HG03442 (cell line): ENCODE results near the gene SREBF1.

Experiments
- ATAC-seq: cut with Tn5 transposase; IDR thresholded peaks from one replicate; pipeline ENCODE4 v1.9.1; 2021; ENCODE audit warnings: mild to moderate bottlenecking, moderate library complexity; ENCODE audit not compliant: unreplicated experiment

SREBF1 gene

DNA sequence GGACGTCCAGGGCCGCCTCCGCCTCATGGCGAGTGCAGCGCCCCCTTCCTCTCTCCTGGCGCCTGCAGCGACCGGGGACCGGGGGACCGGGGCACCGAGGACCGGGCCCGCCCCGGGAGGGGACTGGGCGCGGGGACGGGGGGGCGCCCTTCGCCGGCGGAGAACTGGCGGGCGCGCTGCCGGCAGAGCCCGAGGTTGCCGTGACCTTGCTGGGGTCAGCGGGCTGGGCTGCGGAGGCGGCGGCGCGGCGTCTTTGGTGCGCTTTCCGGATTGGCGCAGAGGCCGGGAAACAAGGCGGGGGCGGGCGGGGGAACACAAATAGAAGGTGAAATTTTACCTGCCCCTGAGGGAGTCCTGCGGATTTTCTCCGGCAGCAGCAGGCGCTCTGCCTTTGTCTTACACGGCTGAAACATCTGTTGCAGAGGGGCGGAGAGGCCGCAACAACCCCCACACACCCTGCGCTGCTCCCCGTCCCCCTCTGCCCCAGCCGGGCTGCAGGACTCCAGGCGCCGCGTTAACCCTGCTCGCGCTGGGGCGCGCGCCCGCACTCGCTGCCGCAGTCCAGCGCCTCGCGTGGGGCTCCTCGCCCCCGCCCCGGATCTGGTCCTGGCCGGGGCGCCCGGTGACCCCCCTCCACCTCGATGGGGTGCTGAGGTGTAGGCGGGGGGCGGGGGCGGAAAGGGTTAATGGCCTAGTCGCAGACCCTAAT is 53.5 kb downstream of the SREBF1 start:
- peak; percentile 38 for ATAC-seq

DNA sequence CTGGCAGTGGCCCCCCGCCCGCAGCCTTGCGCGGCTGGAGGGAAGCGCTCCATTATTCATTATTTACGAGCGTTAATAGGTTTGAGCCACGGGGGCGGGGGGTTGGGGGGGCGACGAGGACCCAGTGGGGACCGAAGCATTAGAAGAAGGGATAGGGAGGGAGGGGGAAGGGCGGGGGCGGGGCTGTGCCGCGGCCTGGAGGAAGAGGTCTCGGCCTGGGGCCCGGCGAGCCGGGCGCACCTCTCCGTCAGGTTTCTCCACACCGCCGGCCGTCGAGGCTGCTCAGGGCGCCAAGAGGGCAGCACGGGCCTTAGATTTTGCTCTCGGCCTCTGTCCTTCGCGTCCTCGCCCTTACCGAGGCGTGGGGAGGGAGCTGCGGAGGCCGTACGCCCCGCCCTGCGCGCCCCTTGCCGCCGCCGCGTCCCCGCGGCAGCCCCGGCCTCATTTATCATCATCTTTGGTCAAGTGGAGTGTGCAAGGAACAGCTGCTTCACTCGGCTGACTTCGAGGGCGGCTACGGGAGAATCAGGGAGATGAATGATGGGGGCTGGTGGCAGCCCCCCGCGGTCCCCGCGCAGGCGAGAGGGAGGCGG is 54.2 kb downstream of the SREBF1 start:
- no peak for ATAC-seq

DNA sequence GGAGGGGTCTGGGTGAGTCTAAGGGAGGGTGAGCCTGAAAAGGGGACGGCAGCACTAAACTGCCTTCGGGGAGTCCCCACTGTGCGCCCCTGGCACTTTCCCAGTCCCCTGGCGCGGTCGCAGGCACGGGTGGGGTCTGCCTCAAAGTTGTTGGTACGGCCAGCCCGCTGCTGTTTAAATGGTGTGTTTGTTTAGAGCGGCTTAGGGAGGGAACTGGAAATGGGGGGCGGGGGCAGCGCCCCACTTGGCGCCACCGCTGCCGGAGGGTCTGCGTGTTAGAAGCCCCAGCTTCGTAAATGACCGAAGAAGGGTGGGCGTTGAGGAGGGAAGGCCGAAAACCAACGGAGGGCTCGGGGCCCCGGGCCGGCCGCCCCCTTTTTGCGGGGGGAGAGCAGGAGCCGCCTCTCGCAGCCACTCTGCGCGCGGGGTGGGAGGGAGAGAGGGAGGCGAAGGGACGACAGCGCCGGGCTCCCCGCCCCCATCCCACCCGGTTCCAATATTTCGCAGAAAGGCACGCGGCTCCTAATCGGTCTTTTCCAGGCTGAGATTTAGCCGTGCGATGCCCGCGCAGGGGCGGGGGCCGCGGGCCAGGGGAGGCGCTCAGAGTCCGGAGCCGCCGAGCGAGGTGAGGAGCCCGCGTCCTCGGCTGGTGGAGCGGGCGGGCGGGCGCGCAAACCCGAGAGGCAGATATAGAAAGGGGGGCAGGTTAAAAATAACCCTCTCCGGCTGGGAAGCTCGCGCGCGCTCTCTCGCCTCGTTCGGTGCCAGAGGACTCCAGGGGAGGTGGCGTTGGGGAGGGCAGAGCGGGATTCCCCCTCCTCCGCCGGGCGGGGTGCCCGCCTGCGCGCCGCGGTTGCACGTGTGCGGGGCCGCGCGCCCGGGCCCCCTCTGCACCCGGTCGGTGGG is 54.9 kb downstream of the SREBF1 start:
- no peak for ATAC-seq

DNA sequence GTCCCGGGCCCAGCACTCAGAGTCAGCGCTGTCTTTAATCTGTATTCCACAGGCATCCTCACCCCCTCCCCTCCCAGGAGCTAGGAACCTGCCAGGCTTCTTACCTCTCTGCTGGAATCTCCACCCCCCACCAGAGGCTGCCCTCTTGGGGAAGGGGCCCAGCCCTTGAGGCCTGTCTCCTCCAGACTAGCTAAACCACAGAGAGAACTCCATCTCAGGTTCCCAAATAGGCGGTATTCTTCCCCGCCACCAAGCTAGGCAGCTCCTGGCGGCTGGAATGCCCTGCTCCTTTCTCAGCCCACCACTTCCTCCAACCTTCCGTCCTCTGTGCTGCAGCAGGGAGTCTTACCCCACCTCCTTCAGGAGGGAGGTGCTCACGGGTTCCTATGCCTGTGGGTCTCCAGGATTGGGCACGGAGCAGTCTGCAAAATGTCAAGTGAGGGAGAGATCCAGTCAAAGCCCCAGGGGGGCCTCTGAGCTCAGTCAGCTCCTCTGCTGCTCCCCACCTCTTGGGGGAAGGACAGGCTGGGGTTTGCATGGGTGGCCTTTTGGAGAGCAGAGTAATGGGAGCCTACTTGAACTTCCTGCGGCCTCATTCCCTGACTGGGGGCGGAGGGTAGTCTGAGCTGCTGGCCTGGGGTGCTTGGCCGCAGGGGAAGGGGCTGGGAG is 55.7 kb downstream of the SREBF1 start:
- ATAC-seq: no peak

DNA sequence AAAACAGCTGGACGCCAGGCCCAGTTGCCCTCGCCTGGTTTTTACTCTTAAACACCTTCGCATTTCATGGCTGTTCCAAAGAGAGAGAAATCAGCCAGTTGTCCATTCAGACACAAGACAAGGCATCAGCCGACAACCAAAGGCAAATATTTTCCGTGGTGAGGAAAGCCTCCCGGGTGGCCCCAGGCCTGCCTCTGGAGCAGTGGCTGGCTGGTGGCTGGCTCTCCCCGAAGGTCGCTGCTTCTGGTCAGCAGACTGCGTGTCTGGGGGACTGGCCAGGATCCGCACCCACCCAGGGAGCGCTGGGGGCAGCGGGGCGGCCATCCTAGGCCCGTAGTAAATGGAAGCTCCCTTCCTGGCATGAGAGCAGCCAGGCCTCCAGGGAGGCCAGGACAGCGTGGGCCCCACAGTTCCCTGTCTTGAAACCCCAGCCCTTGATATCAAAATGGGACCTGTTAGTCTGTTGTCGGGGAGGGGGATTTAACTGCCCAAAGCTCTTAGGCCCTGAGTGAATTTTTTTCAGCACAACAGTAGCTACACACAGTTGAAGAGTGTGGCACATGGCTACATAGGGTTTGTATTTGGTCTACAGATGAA is 57.7 kb downstream of the SREBF1 start:
- no peak for ATAC-seq

DNA sequence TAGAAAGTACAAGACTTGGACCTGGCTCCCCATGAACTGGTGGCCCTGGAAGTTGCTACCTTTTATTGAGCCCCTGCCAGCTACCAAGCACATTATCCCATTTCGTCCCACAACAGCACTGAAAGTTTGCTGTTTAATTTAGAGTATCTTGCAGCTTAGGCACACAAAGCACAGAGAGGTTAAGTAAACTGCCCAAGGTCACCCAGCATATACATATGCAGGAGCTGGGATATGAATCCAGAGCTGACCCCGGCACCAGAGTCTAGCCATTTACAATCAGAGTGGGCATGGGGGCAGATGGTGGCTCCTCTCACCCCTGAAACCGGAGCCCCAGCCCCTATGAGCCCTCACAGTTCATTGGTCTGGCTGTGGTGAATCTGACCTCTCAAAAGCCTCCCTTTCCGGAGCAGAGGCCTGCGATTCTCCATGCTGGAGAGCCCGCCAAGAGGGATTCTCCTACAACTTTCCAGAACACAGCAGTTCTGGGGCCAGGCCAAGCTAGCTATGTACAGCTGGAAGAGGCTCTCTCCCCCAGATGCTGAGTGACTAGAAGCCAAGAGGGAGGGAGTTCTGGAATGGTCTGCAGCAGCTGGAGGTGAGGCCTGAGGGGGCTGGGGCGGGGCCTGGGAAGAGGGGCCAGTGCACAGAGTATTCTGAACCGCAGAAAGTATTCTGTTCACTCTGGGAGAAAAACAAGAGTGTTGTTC is 58.3 kb downstream of the SREBF1 start:
- no peak for ATAC-seq

DNA sequence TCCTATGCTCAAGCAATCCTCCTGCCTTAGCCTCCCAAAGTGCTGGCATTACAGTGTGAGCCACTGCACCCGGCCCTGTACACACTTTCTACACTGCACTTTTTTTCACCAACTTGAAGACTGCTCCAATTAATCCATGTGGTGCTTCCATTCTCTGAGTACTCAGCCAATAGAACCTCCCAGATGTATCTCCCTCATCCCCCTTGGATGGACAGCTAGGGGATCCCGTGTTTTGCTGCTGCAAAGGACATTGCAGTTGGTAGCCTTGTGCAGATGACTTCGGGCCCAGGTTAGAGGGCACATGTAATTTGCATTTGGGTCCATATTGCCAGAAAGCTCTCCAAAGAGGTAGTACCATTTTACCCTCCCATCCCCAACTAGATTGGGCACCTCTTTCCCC is 59.9 kb downstream of the SREBF1 start:
- ATAC-seq: no peak

DNA sequence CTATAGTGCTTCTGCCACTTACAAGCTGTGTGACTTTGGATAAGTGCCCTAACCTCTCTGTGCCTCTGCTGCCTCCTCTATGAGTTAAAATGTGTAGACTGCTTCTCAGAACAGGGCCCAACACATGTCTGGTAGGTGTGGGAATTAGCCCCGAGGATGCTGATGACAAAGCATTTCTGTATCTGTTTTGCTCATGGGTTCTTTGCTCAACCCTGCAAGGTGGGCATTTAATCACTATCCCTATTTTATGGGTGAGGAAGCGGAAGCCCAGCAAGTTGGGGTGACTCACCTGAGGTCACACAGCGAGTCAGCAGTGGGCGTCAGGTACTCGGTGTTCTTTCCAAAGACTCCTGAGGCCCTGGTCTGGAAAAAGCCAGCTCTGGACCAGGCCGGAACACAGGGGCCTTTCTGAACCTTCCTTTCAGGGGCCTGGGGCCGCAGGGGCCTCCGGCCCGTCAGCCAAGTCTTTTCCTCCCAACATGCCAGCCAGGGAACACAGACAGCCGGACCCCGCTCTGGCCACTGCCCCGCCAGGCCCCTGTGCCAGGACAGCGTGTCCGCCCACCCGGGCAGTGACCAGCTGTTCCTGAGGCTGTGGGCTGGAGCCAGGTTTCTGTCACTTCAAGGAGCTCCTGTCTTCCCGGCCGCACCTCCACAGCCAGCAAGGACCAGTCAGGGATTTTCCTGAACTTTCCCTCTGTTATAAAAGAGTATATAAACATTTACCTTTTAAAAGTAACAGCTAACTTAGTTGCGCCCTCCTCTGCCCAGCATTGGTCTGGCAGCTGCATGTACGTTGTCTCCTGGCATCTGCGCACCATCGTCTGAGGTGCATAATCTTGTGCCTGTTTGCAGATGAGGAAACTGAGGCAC is 62.5 kb downstream of the SREBF1 start:
- no peak for ATAC-seq

DNA sequence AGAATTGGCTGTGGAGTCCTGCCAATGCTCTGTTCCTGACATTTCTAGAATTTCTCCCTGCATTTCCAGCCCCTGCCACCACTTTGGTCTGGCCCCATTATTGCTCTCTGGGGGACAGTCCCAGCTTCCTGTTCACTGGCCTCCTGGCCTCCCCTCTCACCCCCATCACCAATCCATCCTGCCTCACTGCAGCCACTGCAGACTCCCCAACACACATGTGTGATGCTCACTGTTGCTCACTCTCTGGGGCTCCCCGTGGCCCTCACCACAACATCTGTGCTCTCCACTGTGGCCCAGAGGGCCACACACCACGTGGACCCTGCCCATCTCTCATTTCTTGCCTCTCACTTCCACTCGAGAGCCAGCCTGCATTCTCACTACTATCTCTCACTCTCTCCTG is 64.6 kb downstream of the SREBF1 start:
- ATAC-seq: no peak

DNA sequence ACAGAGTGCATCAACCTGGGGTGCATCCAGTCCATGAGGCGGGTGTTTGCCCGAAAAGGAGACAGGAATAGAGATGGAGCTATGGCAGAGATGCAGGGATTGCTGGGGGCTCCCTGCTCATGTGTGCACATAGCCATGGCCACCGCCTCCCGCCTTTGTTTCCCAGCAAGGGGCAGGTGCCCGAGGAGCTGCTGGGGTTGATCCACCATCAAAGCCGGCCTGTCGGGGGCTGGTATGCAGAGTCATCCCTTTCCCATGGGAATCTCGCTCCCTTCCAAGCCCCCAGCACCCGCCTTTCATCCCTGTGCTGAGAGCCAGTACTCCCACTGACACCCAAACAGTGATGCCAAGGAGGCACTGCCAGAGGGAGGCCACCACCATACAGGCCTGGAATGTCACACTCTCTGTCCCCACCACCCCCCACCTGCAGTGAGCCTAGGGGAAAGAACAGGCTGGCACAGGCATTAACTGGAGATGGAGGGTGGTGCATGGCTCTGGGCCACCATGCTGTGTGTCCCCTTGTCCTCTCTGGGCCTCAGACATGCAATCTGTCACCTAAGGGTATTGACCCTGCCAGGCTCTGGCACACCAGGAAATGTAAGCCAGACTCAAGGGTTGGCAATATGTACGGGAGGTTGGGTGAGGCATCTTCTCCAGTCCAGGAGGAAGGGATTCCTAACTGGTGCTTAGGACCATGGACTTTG is 65.1 kb downstream of the SREBF1 start:
- ATAC-seq: no peak

DNA sequence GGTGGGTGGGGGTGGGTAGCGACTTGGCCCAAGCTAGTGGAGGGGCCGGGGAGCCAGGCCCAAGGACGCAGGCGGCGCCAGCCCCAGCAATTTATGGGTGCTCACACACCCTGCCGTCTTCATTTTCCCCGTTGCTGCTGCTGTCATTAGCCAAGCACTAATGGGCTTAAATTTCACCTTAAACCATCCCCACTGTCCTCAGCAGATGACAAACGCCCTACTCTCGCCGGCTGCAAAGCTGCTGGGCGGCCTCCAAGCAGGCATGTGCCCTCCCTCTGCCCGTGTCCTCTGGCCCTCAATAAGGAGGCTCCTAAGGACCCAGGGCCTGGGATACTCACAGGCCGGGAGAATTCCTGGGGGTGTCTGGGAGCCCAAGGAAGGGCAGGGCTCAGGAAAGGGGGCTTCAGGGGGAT is 66.1 kb downstream of the SREBF1 start:
- ATAC-seq: no peak

DNA sequence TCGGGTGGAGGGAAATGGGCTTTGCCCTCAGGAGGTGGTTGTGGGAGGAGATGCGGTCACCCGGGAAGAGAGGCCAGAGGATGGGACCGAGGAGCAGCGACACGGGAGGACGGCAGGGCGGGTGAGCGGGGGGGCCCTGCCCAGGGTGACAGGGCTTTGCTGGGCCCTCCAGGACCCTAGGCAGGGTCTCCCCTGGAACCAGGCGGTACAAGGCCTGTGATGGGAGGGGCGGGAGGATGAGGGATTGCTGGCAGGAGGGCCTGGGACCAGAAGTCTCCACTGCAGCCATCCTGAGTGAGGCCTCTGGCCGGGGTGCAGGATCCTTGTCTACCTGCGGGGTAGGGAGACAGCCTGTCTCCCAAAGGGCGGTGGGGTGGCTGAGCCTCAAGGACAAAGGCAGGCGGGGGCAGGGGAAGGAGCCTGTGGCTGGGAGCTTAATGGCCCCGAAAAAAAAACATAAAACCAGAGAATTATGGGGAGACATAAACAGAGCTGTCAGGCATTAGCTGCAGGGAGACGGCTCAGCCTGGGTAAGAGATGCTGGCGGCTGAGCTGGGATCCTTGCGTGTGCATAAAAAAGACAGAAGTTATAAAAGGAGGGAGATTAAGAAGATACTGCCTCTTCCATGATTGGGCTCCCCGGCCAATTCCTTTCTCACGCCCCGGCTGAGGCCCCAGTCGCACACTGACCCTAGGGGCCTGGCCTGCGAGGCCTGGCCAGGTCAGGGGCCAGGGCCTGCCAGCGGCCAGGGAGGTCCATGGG is 66.7 kb downstream of the SREBF1 start:
- ATAC-seq: no peak

DNA sequence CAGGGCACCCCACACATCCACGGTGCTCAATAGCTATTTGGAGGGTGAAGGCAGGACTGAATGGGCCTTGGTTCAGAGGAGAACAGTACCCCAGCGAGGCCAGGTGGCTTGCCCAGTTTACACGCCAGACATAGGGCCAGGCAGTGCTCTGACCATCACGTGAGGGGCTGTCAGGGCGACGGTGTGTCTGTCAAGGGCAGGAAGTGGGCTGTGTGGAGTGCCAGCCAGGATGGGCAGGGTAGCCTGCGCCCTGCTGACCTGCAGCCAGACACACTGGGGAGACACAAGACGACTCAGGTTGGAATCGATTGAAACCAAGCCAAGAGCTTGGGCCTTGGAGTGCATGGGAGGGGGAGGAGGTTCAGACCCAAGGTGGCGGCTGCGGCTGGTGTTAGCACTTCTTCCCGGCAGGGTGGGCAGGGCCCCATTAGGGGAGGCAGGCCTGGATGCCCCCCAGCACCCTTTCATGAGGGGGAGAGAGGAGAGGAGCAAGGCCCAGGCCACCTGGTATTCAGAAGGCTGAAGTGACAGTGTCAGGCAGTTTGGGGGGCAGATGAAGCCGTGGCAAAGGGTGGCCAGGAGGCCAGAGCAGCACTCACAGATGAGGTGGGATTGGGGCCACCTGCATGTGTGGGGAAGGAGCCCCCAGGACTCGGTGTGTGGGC is 68.2 kb downstream of the SREBF1 start:
- no peak for ATAC-seq

DNA sequence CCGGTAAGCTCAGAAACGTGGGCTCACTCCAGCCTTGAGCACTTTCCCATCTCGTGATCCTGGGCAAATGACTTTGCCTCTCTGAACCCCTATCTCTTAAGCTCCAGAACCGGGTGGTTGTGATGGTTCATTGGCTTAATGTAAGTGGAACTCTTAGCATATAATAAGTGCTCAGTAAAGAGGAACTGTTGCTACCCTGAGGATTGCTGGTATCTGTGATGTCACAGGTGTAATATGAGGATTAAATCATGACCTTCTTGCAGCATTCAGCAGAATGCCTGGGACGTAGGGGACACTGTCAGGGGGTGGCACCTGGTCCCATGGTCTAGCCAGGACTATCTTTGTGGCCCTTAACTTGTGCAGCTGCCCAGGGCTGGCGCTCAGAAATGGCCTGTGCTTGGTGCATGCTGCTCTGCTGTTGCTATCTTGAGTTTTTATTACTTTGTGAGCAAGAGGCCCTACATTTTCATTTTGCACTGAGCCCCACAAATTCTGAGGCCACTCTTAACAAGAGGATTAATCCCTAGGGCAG is 68.8 kb downstream of the SREBF1 start:
- ATAC-seq: no peak

DNA sequence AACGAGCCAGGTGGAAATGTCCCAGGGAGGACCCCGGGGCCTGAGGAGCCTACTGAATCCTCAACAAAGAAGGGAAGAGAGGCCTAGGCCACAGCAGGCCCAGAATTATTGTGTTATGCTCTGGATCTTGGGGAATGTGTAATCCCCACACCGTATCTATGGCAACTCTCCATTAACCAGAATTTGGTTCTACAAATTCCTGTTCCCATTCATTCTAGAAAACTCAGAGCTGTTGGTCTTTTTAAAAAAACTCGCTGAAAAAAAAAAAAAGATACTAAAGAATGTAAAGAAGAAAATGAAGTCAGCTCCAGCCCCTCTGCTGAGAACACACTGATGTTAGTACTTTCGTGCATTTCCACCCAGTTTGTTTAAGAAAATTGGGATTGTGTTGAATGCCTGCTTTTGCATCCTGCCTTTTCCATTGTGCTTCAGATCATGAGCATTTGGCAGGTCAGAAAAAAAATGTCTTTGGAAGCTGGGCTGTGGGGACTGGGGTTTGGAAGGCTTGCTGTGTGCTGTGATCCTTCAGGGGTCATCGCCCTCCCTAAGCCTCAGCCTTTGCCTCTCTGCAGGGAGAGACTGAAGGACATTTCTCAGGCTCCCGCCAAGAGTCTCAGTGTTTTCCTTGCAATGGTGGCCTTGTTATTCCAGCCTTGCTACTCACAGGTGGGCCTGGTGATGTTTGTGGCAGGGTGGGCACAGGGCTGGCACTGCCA is 69.5 kb downstream of the SREBF1 start:
- no peak for ATAC-seq

DNA sequence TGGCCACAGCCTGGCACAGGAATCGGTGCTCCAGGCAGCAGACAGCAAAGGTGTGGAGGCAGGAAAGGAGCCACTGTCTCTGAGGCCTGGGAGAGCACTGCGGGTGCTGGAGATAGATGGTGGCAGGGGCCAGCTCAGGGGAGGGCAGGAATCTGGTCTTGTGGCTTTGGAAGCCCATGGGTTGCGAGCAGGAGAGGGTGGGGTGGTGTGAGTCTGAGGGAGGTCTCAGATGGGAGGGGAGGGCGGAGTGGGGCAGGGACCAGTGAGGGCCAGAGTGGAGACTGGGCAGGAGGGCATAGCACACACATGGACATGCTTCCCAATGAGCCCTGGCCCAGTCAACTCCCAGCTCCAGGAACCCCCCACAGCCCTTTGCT is 70.1 kb downstream of the SREBF1 start:
- ATAC-seq: no peak
